Measurements from ENCODE around the gene RAD51B.

- TF ChIP-seq, protein P1, sequence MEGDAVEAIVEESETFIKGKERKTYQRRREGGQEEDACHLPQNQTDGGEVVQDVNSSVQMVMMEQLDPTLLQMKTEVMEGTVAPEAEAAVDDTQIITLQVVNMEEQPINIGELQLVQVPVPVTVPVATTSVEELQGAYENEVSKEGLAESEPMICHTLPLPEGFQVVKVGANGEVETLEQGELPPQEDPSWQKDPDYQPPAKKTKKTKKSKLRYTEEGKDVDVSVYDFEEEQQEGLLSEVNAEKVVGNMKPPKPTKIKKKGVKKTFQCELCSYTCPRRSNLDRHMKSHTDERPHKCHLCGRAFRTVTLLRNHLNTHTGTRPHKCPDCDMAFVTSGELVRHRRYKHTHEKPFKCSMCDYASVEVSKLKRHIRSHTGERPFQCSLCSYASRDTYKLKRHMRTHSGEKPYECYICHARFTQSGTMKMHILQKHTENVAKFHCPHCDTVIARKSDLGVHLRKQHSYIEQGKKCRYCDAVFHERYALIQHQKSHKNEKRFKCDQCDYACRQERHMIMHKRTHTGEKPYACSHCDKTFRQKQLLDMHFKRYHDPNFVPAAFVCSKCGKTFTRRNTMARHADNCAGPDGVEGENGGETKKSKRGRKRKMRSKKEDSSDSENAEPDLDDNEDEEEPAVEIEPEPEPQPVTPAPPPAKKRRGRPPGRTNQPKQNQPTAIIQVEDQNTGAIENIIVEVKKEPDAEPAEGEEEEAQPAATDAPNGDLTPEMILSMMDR (IDR thresholded peaks at IDR 0.05): no peak
- no peak for TF ChIP-seq POLR2A (IDR thresholded peaks at IDR 0.05)
- no peak for TF ChIP-seq EP300 (IDR thresholded peaks at IDR 0.05)
- no peak for TF ChIP-seq POLR2AphosphoS5 (IDR thresholded peaks at IDR 0.05)
Observed at GRCh38 chr14:68364792-68365192, 545.2 kb downstream of the RAD51B start.
